ENCODE data around the gene S100P. TPM values are rescaled to one million over a fixed set of nuclear protein-coding genes. Genes with fewer than 3 reads are reported as not detected.

S100P gene
- total RNA-seq, 2 experiments from 2014 or later, result not detected

GRCh38 chr4:6734165-6734786 lies 40.6 kb downstream of the S100P start:
- Histone ChIP-seq H3K9me3 (ENCODE audit: low read length) (no peaks in the 10 kb centered on the region), H3K36me3 (ENCODE audit: insufficient read depth, low read length) (no peaks in the 10 kb centered on the region), H4K20me1 (ENCODE audit: insufficient read depth, low read length) (no peaks in the 10 kb centered on the region), H3K4me3 (ENCODE audit: low read depth, low read length, poor library complexity, severe bottlenecking) (no peak overlapping the region), H2AFZ (ENCODE audit: low read length) (no peak overlapping the region), H3K79me2 (ENCODE audit: insufficient read depth, low read depth, low read length) (no peaks in the 10 kb centered on the region), H3K9me2 (ENCODE audit: insufficient read depth, low read length) (no peaks in the 10 kb centered on the region), H3K4me2 (ENCODE audit: low read length) (no peak overlapping the region), H3K4me1 (ENCODE audit: insufficient read depth, low read length, poor library complexity, severe bottlenecking) (no peaks in the 10 kb centered on the region), H3K27ac (ENCODE audit: low read depth, low read length, poor library complexity, severe bottlenecking) (no peak overlapping the region)
- POLR2A ChIA-PET, result interaction anchor here (0.6 kb wide), 1 partner anchor 150 kb away, joined by 3 read pairs; no protein-coding TSS in a partner anchor
- TF ChIP-seq EZH2phosphoT487 (IDR thresholded peaks at IDR 0.05; ENCODE audit: borderline replicate concordance, low read depth, low read length) (no peak), CTCF (conservative IDR thresholded peaks at IDR 0.05; ENCODE audit: low read length) (no peak)
- no TSS peak for BruUV-seq (replicated peaks)
- DNase-seq (ENCODE audit: low spot score), result no peak
- intact Hi-C loops (cut with micrococcal nuclease; ENCODE audit: unreplicated experiment), result no loop called here
- CTCF ChIA-PET (ENCODE audit: unreplicated experiment), result no interaction called here

- H3K4me1 ChIP-seq (ENCODE audit: insufficient read depth, low read length, poor library complexity, severe bottlenecking), result no peaks in the 10 kb centered on the region
- CTCF ChIA-PET (ENCODE audit: unreplicated experiment), result no interaction called here
- intact Hi-C loops (cut with micrococcal nuclease; ENCODE audit: unreplicated experiment), result no loop called here
- no peaks in the 10 kb centered on the region for H3K9me2 ChIP-seq (ENCODE audit: insufficient read depth, low read length)
- no TSS peak for BruUV-seq (replicated peaks)
- no peak overlapping the region for H3K27ac ChIP-seq (ENCODE audit: low read depth, low read length, poor library complexity, severe bottlenecking)
- TF ChIP-seq CTCF (conservative IDR thresholded peaks at IDR 0.05; ENCODE audit: low read length) (no peak), EZH2phosphoT487 (IDR thresholded peaks at IDR 0.05; ENCODE audit: borderline replicate concordance, low read depth, low read length) (no peak)
- H3K4me2 ChIP-seq (ENCODE audit: low read length), result no peak overlapping the region
- H2AFZ ChIP-seq (ENCODE audit: low read length), result no peak overlapping the region
- H4K20me1 ChIP-seq (ENCODE audit: insufficient read depth, low read length), result no peaks in the 10 kb centered on the region
- DNase-seq (ENCODE audit: low spot score), result no peak
- POLR2A ChIA-PET, result no interaction called here
- no peaks in the 10 kb centered on the region for H3K79me2 ChIP-seq (ENCODE audit: insufficient read depth, low read depth, low read length)
- no peaks in the 10 kb centered on the region for H3K9me3 ChIP-seq (ENCODE audit: low read length)
- no peak overlapping the region for H3K4me3 ChIP-seq (ENCODE audit: low read depth, low read length, poor library complexity, severe bottlenecking)
- no peaks in the 10 kb centered on the region for H3K36me3 ChIP-seq (ENCODE audit: insufficient read depth, low read length)
Observed at GRCh38 chr4:6739920-6740319, 46.2 kb downstream of the S100P start.

- intact Hi-C loops (cut with micrococcal nuclease; ENCODE audit: unreplicated experiment), result no loop called here
- Histone ChIP-seq H3K4me2 (ENCODE audit: low read length) (no peak overlapping the region), H3K9me2 (ENCODE audit: insufficient read depth, low read length) (no peaks in the 10 kb centered on the region), H3K79me2 (ENCODE audit: insufficient read depth, low read depth, low read length) (no peaks in the 10 kb centered on the region), H4K20me1 (ENCODE audit: insufficient read depth, low read length) (no peaks in the 10 kb centered on the region), H3K36me3 (ENCODE audit: insufficient read depth, low read length) (no peaks in the 10 kb centered on the region), H3K27ac (ENCODE audit: low read depth, low read length, poor library complexity, severe bottlenecking) (no peak overlapping the region), H3K4me3 (ENCODE audit: low read depth, low read length, poor library complexity, severe bottlenecking) (no peak overlapping the region), H3K4me1 (ENCODE audit: insufficient read depth, low read length, poor library complexity, severe bottlenecking) (no peaks in the 10 kb centered on the region), H2AFZ (ENCODE audit: low read length) (no peak overlapping the region), H3K9me3 (ENCODE audit: low read length) (no peaks in the 10 kb centered on the region)
- ChIA-PET CTCF (ENCODE audit: unreplicated experiment) (no interaction called here), POLR2A (no interaction called here)
- no peak for DNase-seq (ENCODE audit: low spot score)
- no TSS peak for BruUV-seq (replicated peaks)
- TF ChIP-seq CTCF (conservative IDR thresholded peaks at IDR 0.05; ENCODE audit: low read length), result no peak
- no peak for TF ChIP-seq EZH2phosphoT487 (IDR thresholded peaks at IDR 0.05; ENCODE audit: borderline replicate concordance, low read depth, low read length)
Observed at GRCh38 chr4:6740347-6740746, 46.7 kb downstream of the S100P start.

Measured in OCI-LY7 (cell line).